ENCODE data around the gene CKAP4.

Gene CKAP4

GRCh38 chr12:106274575-106275121, 26.8 kb upstream of the CKAP4 start:
- DNase-seq = no peak

- DNase-seq = no peak
Observed at GRCh38 chr12:106274012-106274411, 26.2 kb upstream of the CKAP4 start.

DNA sequence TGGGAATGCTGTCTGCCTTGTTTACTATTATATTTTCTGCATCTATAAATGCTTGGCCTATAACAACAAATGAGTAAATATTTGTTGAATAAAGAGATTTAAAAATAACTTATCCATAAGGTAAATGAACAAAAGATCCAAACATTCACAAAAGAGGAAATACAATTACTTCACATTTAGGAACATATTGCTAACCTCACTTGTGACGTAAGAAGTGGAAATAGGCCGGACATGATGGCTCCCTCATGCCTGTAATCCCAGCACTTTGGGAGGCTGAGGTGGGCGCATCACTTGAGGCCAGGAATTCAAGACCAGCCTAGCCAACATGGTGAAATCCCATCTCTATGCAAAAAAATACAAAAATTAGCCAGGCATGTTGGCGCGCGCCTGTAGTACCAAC, 25.7 kb upstream of the CKAP4 start:
- DNase-seq = no peak

- DNase-seq = no peak
Observed at GRCh38 chr12:106271575-106272505, 24.0 kb upstream of the CKAP4 start.

- DNase-seq = peak; percentile 23
Observed at GRCh38 chr12:106269150-106269771, 21.4 kb upstream of the CKAP4 start.

DNA sequence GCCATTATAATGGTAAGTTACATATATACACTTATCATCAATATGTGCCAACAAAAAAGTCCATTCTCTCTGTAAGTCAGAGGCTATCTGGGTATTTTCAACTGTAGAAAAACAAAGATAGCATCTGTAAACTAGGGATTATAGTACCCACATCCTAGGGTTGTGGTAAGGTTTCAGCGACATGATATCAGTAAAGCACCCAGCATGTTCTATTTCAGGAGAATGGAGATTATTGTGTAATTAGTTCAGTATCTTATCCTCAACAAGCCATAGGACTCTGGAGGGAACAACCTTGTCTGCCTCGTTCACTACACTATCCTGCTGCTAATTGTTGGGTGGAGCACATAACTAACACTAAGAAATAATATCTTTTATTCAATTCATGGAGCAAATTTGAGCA, 19.7 kb upstream of the CKAP4 start:
- DNase-seq = no peak

DNA sequence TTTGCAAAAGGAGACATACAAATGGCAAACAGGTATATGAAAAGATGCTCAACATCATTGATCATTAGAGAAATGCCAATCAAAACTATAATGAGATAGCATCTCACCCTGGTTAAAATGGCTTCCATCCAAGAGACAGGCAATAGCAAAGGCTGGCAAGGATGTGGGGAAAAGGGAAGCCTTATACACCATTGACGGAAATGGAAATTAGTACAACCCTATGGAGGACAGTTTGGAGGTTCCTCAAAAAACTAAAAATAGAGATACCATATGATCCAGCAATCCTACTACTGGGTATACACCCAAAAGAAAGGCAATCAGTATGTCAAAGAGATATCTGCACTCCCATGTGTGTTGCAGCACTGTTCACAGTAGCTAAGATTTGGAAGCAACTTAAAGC, 17.3 kb upstream of the CKAP4 start:
- DNase-seq = no peak

GRCh38 chr12:106258935-106259334, 11.1 kb upstream of the CKAP4 start:
- DNase-seq = no peak

DNA sequence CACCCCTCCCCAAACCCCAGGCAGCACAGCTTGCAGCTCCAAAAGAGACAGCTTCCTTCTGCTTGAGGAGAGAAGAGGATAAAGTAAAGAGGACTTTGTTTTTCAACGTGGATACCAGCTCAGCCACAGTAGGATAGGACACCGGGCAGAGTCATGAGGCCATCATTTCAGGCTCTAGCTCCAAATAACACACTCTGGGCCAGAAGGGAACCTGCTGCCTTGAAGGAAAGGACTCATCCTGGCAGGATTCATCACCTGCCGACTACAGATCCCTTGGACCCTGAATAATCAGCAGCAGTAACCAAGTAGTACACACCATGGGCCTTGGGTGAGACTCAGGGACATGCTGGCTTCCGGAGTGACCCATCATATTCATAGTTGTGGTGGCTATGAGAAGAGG, 10.4 kb upstream of the CKAP4 start:
- DNase-seq = no peak

DNA sequence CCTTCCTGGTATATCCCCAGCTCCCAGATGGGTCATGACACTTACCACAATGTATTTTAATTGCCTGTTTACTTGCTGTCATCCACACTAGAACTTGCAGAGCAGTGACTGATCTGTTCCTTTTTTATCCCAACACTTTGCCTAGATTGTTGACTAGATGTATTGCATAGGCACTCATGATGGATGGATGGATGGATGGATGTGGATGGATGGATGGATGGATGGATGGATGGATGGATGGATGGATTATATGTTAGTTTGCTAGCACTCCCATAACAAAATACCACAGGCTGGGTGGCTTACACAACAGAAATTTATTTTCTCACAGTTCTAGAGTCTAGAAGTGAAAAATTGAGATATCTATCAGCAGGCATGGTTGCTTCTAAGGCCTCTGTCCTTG, 8.7 kb upstream of the CKAP4 start:
- no peak for DNase-seq

- DNase-seq = no peak
Observed at GRCh38 chr12:106255952-106256351, 8.1 kb upstream of the CKAP4 start.

DNA sequence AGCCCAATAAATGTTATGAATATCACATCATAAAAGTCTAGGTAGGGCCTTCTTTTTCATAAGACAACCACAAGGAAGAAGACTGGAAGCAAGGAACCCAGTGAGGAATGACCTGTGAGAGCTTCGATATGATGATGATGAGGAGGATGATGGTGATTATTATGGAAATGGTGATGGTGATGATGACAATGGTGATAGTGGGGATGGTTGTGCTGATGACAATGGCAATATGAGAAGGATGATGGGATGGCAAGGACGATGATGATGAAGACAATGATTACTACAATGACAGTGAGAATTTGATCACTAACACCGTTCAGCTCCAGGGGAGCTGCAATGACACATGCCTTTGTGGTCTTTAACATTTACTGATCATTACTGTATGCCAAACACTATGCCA, 7.7 kb upstream of the CKAP4 start:
- no peak for DNase-seq

- DNase-seq = no peak
Observed at GRCh38 chr12:106254724-106255123, 6.9 kb upstream of the CKAP4 start.

- no peak for DNase-seq
Observed at GRCh38 chr12:106251631-106252455, 4.0 kb upstream of the CKAP4 start.

DNA sequence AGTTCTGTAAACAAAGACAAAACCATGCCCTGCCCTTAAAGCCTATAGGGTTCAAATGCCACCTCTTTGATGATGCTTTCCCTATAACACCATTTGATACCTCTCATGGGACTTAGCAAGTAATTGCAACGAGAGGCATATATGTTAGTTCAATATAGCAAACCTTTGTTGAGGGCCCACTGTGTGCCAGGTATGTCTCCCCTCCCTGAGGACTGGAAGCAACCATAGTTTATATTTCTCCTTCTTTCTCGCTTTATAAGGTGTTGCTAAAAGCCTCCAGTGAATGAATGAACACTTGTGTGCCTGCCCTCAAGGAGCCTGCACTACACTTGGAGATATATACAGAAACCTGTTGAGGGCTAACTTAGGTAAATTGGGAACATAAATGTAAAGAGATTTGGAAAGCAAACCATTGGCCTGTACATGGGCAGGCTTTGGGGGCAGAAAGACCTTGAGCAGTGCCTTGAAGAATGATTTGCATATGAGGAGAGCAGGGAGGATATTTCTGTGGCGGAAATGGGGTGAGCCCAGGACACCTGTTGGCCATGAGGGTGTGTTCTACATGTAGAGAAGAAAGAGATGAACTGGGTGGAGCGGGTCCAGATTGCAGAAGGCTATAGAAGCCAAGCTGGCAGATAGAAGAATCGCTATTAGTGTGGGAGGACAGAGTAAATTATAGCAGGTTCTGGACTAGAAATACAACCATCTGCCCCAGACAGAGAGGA, 1.8 kb upstream of the CKAP4 start:
- DNase-seq = no peak

DNA sequence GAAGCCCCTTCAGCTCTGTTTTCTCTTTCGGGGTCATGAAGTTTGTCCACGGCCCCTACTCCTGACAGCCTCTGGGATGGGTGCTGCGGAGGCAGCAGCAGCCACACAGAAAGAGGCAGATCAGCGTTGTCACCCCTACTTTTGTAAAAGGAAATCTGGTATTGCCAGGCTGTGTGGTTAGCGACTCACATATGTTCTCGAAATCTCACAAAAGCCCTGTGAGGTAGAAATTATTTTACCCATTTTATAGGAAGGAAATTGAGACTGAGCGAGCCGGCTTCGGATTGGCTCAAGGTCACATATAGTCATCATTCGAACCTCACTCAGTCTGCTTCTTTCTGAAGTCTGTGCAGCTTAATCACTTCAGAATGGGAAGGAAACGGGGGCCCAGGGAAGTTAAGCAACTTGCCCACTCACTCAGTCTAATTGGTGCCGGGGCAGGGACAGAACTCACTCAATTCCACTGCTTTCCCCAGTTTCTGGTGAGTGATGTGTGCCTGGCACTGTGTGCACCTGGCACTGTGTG, 1.1 kb upstream of the CKAP4 start:
- DNase-seq = no peak

GRCh38 chr12:106248312-106248845, 559 bp upstream of the CKAP4 start:
- no peak for DNase-seq

- no peak for DNase-seq
Observed at GRCh38 chr12:106246891-106247673, 738 bp downstream of the CKAP4 start.

GRCh38 chr12:106245767-106246166, 2.1 kb downstream of the CKAP4 start:
- no peak for DNase-seq

DNA sequence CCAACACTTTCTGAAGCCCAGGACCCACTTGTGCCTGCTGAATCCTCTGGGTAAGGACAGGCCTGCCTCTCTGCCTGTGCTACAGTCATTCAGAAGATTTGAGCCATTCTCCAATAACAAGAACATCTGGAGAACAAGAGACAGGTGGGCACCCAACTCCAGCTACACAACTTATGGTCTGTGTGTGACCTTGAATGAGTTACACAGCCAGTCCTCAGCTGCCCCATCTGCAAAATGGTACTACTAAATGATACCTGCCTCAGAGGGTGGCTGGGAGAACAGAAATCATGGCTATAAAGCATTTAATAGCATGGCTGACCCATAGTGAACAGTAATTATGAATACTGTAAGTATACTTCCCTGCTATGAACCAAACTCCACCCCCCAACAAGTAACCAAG, 4.2 kb downstream of the CKAP4 start:
- DNase-seq = no peak

GRCh38 chr12:106240821-106241220, 7.0 kb downstream of the CKAP4 start:
- DNase-seq = no peak

All from GDM1 (cell line).